OCI-LY7 (cell line): Measurements from ENCODE around the gene B9D2.

ENCODE experiments used
- CTCF ChIP-seq: fragments of 200-600 bp; sonication (generic); conservative IDR thresholded peaks from 2 replicates; pipeline ENCODE4 v1.5.1; 2014; ENCODE audit warnings: mild to moderate bottlenecking, antibody characterized with exemption, low read length, moderate library complexity, mixed read lengths
- EZH2phosphoT487 ChIP-seq: fragments of 200-600 bp; sonication (generic); IDR thresholded peaks from 2 replicates; pipeline ENCODE4 v1.6.1; 2018; ENCODE audit warnings: low read depth, borderline replicate concordance, mild to moderate bottlenecking, mixed run types, antibody characterized with exemption, low read length, moderate library complexity, mixed read lengths

GRCh38 chr19:41327576-41328156, 36.3 kb downstream of the B9D2 start:
- TF ChIP-seq CTCF (no peak), EZH2phosphoT487 (no peak)
